ENCODE measurements around the gene TXNDC15.

Gene TXNDC15

DNA sequence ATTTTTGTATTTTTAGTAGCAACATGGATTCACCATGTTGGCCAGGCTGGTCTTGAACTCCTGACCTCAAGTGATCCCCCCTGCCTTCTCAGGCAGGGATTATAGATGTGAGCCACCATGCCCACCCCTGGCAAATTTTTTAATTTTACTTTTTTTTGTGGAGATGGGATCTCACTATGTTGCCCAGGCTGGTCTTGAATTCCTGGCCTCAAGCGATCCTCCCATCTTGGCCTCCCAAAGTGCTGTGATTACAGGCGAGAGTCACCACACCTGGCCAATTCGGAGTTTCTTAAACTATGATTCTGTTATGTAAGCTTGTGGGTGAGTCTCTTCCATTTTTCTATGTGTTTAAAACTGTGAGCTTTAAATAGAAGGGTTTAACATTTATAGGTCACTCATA lies 58.3 kb downstream of the TXNDC15 start:
- DNase-seq: no peak

DNA sequence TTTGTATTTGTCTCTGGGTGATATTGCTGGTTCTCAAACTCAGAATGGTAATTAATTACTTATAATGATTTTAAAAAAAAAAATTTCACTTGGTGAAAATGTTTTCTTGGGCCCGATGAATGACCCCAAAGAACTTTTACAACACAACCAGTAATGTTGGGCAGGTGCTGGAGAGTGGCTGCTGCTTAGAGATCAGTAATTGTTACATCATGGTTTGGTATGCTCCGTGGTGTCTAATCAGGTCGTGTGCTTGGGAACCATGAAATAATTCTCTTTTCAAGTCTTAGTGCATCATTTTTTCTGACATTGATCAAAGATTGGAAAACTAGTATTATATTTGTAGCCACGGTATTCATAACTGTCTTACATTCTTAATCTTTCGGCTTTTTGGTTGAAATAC lies 60.0 kb downstream of the TXNDC15 start:
- no peak for DNase-seq

GRCh38 chr5:134935711-134936602 lies 61.8 kb downstream of the TXNDC15 start:
- DNase-seq: no peak

GRCh38 chr5:134937526-134937925 lies 63.4 kb downstream of the TXNDC15 start:
- DNase-seq: no peak

DNA sequence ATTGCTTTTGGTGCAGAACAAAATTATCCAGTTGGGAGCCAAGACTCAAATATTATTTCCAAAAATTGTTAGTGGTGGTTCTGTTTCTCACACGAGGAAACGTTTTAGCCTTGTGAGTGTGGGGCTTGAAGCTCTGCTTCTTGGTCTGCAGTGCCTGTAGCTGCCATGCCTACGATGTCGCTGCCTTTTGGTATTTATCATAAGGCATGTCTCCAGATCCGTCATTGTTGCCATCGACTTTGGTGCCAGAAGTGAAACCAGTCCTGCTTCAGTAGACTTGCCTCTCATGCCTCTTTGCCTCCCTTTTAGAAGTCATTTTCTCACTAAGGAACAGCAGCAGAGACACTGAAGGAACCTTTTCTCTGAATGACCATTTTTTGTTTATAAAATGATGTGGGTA lies 63.9 kb downstream of the TXNDC15 start:
- no peak for DNase-seq

GRCh38 chr5:134939500-134939899 lies 65.3 kb downstream of the TXNDC15 start:
- DNase-seq: no peak

- DNase-seq: no peak
Measured at GRCh38 chr5:134943547-134943946, 69.4 kb downstream of the TXNDC15 start.

DNA sequence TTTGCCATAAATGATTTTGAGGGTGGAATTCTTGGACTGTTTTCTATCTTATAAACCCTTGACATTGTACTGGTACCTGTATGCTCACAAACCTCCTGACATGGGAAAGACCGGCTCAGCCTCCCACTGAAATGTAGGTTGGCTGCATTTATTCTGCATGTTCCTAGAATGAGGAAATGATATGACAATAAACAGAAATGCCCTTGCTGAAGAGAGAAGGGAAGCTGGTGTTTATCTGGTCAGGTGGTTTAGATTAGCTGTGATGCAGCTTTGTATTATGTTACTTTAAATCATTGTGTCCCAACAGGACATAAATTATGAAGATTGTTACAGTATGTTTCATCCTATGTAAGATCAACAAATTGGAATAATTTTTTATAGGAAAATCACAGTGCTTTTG lies 70.5 kb downstream of the TXNDC15 start:
- no peak for DNase-seq

DNA sequence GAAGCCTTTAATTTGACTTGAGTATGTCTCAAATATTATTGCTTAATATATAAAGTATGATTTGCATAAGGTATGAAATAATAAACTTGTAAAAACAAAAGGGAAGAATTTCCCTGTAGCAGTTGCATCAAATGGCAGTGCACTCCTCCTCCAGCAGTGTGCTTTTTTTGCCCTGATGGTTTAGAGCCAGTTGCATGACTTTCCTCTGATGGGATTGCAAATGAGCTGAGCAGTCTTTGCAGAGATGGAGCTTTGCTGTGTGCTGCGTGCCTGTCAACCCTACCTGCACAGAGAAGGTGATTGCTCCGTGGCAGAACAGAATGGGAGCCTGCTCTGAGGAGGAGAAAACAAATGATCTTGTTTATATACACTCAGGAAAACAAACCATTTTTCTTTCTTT lies 70.9 kb downstream of the TXNDC15 start:
- DNase-seq: no peak

GRCh38 chr5:134948911-134949310 lies 74.7 kb downstream of the TXNDC15 start:
- no peak for DNase-seq

GRCh38 chr5:134949316-134949715 lies 75.1 kb downstream of the TXNDC15 start:
- DNase-seq: no peak
